Fibroblast of skin of right quadriceps (primary cell): ENCODE results near the gene IL25.
"Not testable (repeated sequence)": the region's sequence is repeated elsewhere in the genome, so short reads cannot be mapped to it uniquely, and the experiment has no call there.

Source experiments
- DNase-seq: peaks from one replicate; pipeline ENCODE4 v3.0.0-alpha.2; 2013

Gene IL25

DNA sequence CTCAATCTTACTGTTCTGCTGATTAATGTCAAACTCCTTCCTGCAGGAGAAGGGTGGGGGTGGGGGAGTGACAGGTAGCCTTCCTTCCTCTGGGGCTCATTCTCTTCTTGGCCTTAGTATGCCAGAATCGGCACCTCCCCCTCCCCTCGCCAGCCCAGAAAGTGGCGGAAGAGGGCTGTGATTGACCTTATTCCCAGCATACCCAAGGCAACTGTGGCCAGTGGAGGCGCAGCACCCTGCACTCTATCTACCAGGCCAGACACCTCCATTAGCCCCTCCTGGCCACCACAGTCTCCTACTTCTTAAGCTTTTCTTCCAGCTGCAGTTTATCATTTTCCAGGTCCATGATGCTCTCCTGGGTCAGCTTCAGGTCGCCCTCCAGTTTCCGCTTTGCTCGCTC is 20.0 kb downstream of the IL25 start:
- DNase-seq, result no peak

DNA sequence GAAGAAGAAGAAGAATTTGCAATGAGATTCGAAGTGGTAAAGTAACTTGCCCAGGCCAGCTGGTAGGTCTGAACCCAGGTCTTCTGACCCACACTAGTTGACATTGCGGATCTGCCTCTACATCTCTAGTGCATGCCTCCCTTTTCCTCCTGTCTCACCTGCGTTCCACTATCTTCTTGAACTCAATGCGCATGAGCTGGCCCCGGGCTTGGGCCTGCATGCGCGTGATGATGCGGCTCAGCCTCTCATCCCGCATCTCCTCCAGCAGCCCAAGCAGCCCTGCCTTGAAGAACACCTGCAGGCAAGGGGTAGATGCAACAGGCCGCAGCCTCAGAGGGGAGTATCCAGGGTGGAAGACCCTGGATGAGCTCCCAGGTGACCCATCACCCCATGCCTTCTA is 23.5 kb downstream of the IL25 start:
- no peak for DNase-seq

DNA sequence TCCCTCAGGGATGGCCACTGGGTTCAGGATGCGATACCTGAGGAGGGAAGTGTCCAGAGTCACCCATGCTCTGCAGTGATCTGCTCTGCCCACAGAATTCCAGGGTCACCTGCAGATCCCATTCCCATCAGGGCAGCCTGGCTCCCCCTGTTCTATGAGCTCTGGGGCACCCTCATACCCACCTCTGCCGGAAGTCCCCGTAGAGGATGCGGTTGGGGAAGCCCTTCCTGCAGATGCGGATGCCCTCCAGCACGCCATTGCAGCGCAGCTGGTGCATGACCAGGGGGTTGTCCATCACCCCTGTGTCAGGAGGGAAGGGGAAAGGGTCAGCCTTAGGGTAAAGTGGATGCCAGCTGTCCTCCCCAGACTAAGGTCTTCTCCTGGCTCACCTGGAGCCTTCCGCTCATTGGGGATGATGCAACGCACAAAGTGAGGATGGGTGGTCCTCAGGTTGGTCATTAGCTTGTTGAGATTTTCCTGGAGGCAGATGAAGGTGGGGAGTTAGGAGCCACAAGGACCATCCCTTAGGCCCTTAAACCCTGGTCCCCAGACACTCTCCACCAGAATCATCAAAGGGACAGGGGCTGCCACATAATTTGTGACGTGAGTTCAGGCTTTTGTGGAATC is 24.3 kb downstream of the IL25 start:
- no peak for DNase-seq

DNA sequence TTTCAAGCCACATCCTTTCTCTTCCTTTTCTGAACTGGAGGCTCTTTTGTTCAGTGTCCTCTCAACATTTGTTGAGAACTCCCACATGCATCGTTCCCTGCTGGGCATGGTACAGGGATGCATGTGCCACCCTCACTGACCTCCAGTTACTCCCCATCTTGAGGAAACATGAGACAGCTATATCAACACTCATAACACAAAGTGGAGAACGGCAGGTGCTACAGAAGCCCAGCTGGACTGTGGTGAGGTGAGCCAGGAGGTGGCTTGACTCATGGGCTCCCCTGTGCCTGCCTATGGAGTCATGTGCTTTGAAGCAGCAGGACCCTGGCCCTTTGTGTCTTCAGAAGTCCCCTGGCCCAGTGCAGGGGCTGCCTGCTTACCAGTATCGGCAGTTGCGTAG is 25.7 kb downstream of the IL25 start:
- DNase-seq, result no peak

DNA sequence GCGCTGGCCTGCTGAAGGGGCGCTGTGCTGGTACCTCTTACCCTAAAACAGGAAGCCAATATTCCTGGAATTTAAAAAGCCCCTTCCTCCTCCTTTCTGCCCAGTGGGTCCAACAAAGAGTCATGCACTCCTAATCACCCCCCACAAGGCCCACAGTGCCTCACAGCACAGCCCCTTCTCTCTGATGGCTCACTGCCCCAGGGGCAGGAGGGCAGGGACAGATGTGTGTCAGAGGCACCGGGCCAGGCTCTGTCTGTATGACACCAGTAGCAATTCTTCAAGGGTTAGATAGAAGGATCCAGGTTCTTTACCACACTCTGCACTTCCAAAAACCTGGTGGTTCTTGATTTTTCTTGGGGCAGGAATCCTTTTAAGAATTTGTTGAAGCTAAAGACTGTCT is 26.5 kb downstream of the IL25 start:
- no peak for DNase-seq

DNA sequence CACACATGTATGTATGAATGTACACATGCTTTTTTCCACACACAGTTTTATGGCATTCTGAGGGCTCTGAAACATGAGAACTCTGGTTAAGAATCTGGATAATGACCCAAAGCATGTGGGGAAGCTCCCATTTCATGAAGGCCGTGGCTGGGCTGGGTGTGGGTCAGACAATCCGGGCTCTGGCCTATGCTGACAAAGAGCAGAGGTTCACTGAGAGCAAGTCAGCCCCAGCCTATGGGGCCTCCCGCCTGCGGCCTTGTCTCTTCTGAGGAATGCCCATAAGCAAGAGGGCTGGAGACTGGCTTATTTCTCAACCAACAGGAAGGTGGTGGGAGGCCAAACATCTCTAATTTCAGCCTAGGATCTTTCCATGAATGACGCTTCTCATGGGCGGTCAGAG is 27.0 kb downstream of the IL25 start:
- DNase-seq, result no peak

DNA sequence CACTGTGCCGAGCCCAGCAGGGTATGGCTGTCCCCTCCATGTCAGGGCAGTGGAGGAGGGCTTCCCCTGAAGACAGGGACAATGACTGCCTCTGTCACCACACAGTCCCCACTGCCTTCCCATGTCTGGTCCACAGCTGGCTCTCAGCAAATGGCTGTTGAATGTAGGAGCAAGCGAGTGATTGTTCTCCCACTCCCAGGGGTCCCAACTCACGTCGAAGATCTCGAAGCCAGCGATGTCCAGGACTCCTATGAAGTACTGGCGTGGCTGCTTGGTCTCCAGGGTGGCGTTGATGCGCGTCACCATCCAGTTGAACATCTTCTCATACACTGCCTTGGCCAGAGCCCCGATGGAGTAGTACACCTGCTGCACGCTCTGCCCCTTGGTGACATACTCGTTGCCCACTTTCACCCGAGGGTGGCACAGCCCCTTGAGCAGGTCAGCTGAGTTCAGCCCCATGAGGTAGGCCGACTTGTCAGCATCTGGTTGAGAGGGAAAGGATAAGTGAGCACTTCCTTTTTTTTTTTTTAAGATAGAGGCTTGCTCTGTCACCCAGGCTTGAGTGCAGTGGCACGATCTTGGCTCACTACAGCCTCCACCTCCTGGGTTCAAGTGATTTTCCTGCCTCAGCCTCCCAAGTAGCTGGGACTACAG is 28.0 kb downstream of the IL25 start:
- DNase-seq, result not testable (repeated sequence)

DNA sequence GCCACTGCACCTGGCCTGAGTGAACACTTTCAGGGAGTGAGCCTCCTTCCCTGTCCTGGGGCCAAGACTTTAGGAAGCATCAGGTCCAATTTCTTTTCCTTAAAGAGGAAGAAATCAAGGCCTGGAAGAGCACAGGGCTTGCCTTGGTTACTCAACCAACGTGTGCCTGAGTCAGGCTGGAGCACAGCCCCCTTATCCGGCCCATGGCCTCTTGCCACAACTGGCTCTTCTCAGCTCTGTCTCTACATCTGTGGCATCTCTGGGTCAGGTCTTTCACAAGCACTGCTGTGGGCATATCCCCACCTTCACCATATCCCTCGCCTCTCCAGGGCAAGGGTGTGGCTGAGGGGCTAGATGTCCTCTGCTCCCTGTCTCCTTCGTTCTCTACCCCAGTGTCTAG is 28.7 kb downstream of the IL25 start:
- no peak for DNase-seq

DNA sequence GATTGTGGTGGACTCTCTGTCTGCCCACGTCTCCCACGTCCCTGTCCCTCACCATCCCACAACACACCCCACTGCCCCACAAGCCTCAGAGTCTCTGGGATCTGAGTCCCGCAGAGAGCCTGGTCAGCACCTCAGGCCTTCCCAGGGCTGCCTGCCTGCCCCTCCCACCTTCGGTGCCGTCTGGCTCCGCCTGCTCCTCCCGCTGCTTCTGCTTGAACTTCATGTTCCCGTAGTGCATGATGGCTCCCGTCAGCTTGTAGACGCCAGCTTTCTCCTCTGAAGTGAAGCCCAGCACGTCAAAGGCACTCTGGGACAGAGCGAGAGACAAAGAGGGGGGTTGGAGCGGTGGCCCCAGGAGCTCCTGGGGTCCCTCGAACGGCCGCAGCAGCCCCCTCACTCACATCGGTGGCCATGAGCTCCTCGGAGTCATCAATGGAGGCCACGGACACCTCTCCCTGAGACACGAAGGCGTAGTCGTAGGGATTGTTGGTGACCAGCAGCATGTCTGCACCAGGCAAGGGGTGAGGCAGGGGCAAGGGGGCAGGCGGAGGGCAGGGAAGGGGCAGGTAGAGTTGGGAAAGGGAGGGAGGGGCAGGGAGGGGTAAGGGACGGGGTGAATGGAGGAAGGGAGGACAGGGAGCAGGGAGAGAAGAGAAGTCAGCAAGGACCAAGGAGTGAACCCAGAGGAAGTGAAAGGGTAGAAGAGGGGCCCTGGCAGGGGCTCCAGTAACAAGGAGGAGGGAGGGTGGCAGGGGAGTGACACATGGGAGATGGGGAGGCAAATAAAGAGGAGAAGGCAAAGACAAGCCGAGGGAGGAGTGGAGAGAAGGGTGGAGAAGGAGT is 29.9 kb downstream of the IL25 start:
- no peak for DNase-seq

DNA sequence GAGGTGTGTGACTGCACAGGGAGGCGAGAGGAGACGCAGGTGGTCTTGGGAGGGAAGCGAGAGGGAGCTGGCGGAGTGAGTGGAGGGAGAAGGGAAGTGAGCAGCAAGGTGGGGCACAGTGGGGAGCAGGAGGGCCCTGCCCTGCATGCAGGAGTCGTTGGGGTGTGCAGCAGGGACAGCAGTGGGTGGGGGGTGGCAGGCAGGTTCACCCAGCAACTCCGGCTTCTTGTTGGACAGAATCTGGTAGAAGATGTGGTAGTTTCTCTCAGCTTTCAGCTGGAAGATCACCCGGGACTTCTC is 30.5 kb downstream of the IL25 start:
- DNase-seq, result no peak

DNA sequence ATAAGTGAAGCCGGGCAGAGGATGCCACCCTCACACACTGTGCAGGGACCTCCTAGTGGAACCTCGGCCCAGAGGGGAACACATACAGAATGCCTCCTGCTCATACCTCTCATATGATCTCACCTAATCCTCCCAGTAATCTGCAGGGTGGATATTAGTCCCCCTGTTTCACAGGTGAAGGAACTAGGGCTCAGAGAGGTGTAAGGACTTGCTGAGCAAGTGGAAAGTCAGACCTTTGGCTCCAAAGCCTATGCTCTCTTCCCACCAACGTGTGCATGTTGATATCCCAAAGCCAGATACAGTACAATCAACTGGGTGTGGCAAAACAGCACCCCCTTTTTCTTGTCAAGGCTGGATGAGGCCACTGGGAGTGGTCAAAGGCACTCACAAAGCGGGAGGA is 31.3 kb downstream of the IL25 start:
- DNase-seq, result no peak

DNA sequence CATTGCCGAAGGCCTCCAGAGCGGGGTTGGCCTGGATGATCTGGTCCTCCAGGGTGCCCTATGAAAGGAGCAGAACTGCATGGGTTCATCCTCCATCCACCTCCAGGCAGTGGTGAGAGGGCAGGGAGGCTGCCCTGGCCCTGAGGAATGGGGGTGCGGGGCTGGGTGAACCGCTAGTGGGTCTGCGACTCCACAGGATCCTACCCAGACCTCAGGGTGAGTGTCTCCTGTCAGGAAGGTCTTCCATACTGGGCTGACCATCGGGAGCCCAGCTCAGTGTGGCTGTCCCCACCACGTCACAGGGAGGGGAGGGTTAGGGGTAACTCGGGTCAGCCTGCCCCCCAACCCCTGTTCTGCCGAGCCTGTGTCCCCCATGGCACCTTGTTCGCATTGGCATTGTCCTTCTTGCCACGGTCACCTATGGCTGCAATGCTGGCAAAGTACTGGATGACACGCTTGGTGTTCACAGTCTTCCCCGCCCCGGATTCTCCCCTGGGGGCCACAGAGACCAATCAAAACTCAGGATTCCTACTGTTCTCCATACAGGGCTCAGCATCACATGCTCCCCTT is 31.8 kb downstream of the IL25 start:
- no peak for DNase-seq

DNA sequence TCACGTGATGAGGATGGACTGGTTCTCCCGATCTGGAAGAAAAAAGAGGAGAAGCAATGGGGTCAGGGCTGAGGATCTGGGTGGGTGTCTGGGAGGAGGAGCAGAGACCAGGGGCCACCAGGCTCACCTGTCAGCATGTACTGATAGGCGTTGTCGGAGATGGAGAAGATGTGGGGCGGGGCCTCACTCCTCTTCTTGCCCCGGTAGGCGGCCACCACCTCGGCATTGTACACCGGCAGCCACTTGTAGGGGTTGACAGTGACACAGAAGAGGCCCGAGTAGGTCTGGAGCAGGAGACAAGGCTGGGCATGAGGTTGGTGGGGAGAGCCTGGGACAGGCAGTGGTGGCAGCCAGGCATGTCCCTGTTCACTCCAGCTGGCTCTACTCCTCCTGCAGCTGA is 32.5 kb downstream of the IL25 start:
- DNase-seq, result no peak

DNA sequence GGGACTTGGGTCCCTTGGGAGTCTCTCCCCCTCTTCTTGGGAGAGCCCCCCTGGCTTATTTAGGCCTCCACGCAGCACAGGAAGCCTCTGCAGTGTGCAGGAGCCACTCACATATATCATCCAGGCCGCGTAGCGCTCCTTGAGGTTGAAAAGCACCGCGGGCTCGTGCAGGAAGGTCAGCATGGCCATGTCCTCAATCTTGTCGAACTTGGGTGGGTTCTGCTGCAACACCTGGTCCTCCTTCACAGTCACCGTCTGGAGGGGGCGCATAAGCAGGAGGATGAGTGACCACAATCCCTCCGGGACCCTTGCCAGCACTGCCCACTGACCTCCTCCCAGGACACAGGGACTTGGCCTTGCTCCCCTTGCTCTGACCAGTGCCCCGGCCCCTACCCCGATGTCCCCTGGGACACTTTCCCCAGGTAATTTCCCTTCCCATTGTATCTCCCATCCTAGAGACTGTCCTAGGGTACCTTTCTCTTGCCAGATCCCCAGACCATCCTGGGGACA is 33.0 kb downstream of the IL25 start:
- no peak for DNase-seq

DNA sequence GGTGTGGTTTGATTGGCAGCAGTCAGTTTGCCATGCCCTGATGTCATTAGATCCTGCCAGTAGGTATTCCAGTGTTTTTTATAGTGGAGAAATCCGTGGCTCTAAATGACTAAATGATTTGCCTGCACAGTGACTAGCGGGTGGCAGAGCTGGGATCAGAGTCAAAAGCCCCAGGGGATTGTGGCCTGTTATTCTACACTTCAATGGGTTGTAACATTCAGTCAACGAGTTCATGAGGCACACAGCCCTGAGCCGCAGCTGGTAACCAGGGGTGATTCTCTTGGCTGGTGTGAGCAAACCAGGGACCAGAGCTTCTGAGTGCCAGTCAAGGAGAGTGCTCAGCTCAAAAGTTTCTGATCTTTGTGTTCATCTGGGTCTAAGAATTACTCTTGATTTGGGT is 33.6 kb downstream of the IL25 start:
- DNase-seq, result no peak

DNA sequence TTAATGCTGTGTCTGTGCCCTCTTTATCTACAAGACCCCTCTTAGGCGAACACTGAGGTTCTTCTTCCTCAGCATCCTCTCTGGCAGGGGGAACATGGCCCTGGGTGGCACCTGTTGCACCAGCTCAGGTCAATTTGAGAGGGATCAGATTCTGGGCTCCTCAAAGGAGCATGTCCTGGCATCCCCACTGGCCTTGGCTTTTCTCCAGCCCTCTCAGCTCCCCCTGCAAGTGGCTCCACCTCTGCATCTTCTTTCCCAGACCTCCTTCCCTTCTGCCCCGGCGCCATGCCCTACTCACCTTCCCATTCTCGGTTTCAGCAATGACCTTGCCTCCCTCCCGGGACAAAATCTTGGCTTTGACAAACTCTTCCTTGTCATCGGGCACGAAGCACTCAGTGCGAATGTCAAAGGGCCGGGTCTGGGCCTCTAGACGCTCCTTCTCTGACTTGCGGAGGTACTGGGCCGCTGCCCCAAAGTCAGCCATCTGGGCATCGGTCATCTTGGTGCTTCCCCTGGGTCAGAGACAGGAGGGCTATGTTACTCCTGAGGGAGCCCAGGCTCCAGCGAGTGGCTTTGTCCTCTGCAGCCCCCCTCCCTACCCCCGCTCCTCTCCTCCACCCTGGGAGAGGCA is 34.2 kb downstream of the IL25 start:
- no peak for DNase-seq

DNA sequence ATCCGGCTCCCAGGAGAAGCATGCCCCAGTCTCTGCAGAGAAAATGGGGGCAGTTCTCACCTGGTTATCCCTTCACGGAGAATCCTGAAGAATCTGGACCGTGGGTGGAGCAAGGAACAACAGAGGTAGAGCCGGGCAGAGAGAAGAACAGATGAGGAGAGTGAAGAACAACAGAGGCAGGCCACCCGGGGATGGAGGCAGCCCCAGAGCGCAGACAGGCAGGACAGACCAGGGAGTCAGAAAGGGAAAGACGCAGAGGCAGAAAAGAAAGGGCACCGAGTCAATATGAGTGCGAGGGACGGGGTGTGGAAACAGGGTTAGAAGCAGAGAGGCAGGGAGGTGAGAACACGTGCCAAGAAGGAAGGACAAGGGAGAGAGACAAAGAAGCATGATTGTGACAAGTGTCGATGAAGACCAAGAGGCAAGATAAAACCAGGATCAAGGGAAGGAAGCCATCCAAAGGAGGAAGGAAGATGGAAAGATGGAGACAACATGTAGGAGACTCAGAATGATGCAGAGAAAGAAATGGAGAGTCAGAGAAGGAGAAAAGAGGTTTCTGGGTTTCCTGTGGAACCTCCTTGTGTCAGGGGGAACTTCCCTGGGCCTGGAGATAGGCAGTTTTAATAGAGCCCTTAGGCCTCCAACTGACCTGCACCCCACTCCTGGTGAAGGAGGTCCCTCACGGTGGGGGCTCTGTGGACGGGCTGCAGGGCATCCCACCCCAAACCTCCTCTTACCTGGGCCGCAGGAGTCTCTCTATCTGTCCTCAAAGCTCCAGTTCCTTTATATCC is 35.1 kb downstream of the IL25 start, which contains the start of gene MYH6:
TSS of gene MYH6 (minus strand) at position 758 of the 791 bp plus-strand sequence. CDS start 1,050 bp downstream, outside the sequence.
- no peak for DNase-seq

DNA sequence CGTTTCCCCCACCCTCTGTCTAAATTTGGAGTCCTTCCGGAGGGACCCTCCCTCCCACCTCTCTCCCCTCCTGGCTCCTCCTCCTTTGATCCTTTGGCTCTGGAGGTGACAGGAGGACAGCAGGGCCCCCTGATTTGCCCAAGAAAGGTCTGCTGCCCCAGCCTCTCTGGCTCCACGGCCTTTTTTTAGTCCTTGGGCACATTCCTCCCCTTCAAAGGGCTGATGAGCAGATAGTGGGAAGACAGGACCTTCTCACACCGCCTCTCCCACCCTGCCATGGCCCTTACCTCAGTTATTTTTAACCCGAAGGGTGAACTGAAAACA is 35.7 kb downstream of the IL25 start:
- no peak for DNase-seq

DNA sequence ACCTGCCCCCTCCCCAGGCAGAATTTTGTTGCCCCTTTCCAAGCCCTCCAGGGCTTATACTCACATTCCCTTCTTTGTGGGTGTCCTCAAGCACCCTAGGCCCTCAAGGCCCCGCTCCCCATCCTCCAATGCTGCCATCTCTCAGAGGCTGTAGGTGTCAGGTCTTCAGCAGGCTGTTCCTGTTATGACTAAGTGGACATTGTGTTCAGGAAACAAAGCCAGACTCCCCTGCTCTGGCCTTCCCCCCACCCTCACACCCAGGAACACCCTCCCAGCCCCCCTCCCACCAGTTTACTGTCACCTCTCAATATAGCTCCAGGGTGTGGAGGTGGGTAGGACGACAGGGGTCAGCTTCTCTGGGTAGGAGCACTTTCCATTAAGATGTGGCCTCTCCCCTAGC is 36.9 kb downstream of the IL25 start:
- no peak for DNase-seq

DNA sequence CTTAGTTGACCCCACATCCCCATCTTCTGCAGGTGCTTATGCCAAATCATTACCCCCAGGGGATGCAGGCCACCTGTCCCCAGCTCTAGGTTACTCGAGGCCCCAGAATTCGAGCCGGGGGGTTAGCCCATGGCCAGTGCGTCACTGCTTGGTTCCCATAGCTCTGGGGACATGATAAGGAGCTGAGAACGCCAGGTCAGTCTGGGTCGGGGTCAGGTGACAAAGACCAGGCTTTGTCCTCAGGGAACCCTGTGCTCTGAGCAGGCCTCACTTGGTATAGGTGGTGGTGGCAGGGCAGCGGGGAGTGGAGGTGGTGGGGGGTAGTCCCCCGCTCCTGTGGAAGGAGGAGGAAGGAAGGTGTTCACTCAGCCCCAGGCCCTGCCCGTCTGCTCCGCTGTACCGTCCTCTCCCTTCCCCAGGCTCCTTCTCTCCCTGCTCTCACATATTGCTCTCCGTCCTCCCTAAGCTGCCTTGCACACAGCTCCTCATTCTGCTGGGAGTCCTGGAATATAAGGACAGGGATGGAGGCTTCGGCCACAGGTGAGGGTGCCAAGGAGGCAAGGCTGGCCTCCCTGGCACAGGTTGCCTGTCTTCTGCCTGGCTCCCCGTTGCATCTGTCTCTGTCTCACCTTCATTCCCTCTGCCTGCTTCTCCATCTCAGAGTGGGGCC is 37.5 kb downstream of the IL25 start:
- no peak for DNase-seq

DNA sequence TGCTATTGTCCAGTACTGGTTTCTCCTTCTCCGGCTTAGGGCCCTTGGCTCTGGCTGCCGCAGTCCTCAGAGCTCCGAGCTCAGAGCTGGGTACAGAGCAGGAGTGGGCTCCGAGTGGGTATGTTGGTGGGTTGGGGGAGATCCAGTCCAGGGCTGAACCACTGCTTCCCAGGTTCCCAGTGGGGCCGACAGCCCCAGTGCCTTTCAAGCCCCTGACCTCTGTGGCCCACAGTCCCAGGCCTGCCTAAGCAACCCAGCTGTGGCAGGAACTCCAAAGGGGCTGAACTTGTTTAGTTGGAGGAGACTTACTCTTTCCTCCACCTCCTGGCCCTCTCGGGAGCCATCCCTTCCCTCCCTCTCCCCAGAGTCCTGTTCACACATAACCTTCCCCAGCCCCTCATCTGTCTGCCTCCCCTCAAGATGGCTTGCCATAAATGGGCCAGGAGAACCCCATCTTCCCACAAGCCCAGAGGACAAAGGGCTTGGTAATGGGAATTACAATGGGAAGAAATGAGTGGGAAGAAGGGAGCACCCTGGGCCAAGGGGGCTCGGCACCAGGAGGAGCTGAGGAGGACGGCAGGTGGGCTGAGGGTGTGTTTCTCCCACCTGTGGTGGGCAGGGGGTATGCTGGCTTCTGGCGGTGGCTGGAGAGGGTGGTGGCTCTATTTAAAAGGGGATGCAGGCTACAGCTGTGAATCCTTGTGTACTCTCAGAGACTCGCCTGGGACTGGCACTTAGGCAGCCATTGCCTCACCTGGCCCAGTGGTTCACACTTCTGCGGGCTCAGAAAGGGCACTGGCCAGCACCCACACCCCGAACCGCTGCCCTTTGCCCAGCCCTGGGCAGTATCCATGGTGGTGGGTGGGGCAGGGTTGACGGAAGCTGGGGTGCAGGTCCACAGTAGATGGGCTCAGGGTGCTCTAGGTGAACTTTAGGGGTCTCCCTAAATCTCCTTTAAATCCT is 39.2 kb downstream of the IL25 start:
- DNase-seq, result no peak
